ENCODE results near the gene ARAP3. TPM values are rescaled to one million over a fixed set of nuclear protein-coding genes. Genes with fewer than 3 reads are reported as not detected.

Gene ARAP3
- total RNA-seq, 1 experiment from 2014 or later = 19.8 TPM

GRCh38 chr5:141647851-141648250 is 34.2 kb downstream of the ARAP3 start:
- H3K4me1 Mint-ChIP-seq (ENCODE audit: insufficient read depth, unreplicated experiment) = peaks cover 36% of the 10 kb centered on the region
- H3K27me3 Mint-ChIP-seq (ENCODE audit: insufficient read depth, unreplicated experiment) = no peaks in the 10 kb centered on the region
- ChIA-PET POLR2A (interaction anchor here (1.1 to 5.0 kb wide), 2 partner anchors 11 to 16 kb away, joined by 3 to 39 read pairs; partner anchors contain the start of genes HDAC3 and RELL2), CTCF (interaction anchor here (0.6 to 4.0 kb wide), 10 partner anchors 11 to 428 kb away, joined by 3 to 18 read pairs (median 3); partner anchors contain the start of genes DIAPH1, HDAC3 and RELL2)
- no peak for DNase-seq (ENCODE audit: unreplicated experiment)
- no peak overlapping the region for H3K4me3 Mint-ChIP-seq (ENCODE audit: unreplicated experiment)
- H3K9me3 Mint-ChIP-seq (ENCODE audit: unreplicated experiment) = no peaks in the 10 kb centered on the region
- no peak for TF ChIP-seq CTCF (IDR thresholded peaks at IDR 0.05; ENCODE audit: unreplicated experiment)
- H3K27ac Mint-ChIP-seq (ENCODE audit: low read depth, unreplicated experiment) = no peak overlapping the region
- no TSS peak for BruUV-seq (replicated peaks)
- H3K36me3 Mint-ChIP-seq (ENCODE audit: insufficient read depth, unreplicated experiment) = peaks cover 23% of the 10 kb centered on the region
- intact Hi-C loops (cut with micrococcal nuclease) = no loop called here

GRCh38 chr5:141647242-141647641 is 34.8 kb downstream of the ARAP3 start:
- intact Hi-C loops (cut with micrococcal nuclease) = no loop called here
- TF ChIP-seq CTCF (IDR thresholded peaks at IDR 0.05; ENCODE audit: unreplicated experiment) = no peak
- CTCF ChIA-PET = interaction anchor here (0.6 to 4.0 kb wide), 10 partner anchors 10 to 710 kb away, joined by 3 to 18 read pairs (median 4); partner anchors contain the start of genes HDAC3, PCDH1 and RELL2
- Mint-ChIP-seq H3K36me3 (ENCODE audit: insufficient read depth, unreplicated experiment) (peaks cover 23% of the 10 kb centered on the region), H3K4me3 (ENCODE audit: unreplicated experiment) (no peak overlapping the region), H3K27me3 (ENCODE audit: insufficient read depth, unreplicated experiment) (no peaks in the 10 kb centered on the region), H3K27ac (ENCODE audit: low read depth, unreplicated experiment) (no peak overlapping the region), H3K9me3 (ENCODE audit: unreplicated experiment) (no peaks in the 10 kb centered on the region), H3K4me1 (ENCODE audit: insufficient read depth, unreplicated experiment) (peaks cover 33% of the 10 kb centered on the region)
- POLR2A ChIA-PET = interaction anchor here (1.1 to 5.0 kb wide), 2 partner anchors 10 to 16 kb away, joined by 3 to 39 read pairs; partner anchors contain the start of genes HDAC3 and RELL2
- DNase-seq (ENCODE audit: unreplicated experiment) = no peak
- no TSS peak for BruUV-seq (replicated peaks)

- intact Hi-C loops (cut with micrococcal nuclease) = no loop called here
- ChIA-PET CTCF (interaction anchor here (1.4 to 4.0 kb wide), 2 partner anchors 9 to 233 kb away, joined by 4 to 18 read pairs; partner anchors contain the start of genes HDAC3, PCDH1 and RELL2), POLR2A (interaction anchor here (2.2 to 5.0 kb wide), 2 partner anchors 9 to 29 kb away, joined by 5 to 39 read pairs; partner anchors contain the start of genes HDAC3 and RELL2)
- peak; percentile 66 for DNase-seq (ENCODE audit: unreplicated experiment)
- no peak for TF ChIP-seq CTCF (IDR thresholded peaks at IDR 0.05; ENCODE audit: unreplicated experiment)
- H3K36me3 Mint-ChIP-seq (ENCODE audit: insufficient read depth, unreplicated experiment) = peaks cover 19% of the 10 kb centered on the region
- BruUV-seq (replicated peaks) = no TSS peak
- H3K27me3 Mint-ChIP-seq (ENCODE audit: insufficient read depth, unreplicated experiment) = no peaks in the 10 kb centered on the region
- no peak overlapping the region for H3K4me3 Mint-ChIP-seq (ENCODE audit: unreplicated experiment)
- peaks cover 33% of the 10 kb centered on the region for H3K4me1 Mint-ChIP-seq (ENCODE audit: insufficient read depth, unreplicated experiment)
- H3K27ac Mint-ChIP-seq (ENCODE audit: low read depth, unreplicated experiment) = no peak overlapping the region
- H3K9me3 Mint-ChIP-seq (ENCODE audit: unreplicated experiment) = no peaks in the 10 kb centered on the region
Observed at GRCh38 chr5:141646026-141646425, 36.0 kb downstream of the ARAP3 start.

GRCh38 chr5:141641634-141642267 is 40.3 kb downstream of the ARAP3 start:
- Mint-ChIP-seq H3K27me3 (ENCODE audit: insufficient read depth, unreplicated experiment) (no peaks in the 10 kb centered on the region), H3K9me3 (ENCODE audit: unreplicated experiment) (no peaks in the 10 kb centered on the region), H3K36me3 (ENCODE audit: insufficient read depth, unreplicated experiment) (peaks cover 7% of the 10 kb centered on the region), H3K4me1 (ENCODE audit: insufficient read depth, unreplicated experiment) (peaks cover 34% of the 10 kb centered on the region), H3K27ac (ENCODE audit: low read depth, unreplicated experiment) (no peak overlapping the region), H3K4me3 (ENCODE audit: unreplicated experiment) (no peak overlapping the region)
- ChIA-PET POLR2A (interaction anchor here (0.8 to 1.1 kb wide), 2 partner anchors 8 to 22 kb away, joined by 3 read pairs; no protein-coding TSS in a partner anchor), CTCF (interaction anchor here (0.8 to 3.7 kb wide), 9 partner anchors 8 to 319 kb away, joined by 3 to 16 read pairs (median 4); partner anchors contain the start of genes DIAPH1 and FCHSD1)
- no TSS peak for BruUV-seq (replicated peaks)
- intact Hi-C loops (cut with micrococcal nuclease) = loop anchor here (1.0 kb wide), 1 partner anchor 49 kb away; no protein-coding TSS in a partner anchor
- peak; percentile 25 for TF ChIP-seq CTCF (IDR thresholded peaks at IDR 0.05; ENCODE audit: unreplicated experiment)
- peak; percentile 83 for DNase-seq (ENCODE audit: unreplicated experiment)

Measured in MCF 10A (cell line).